ENCODE data around the gene POLA1.

The POLA1 gene

DNA sequence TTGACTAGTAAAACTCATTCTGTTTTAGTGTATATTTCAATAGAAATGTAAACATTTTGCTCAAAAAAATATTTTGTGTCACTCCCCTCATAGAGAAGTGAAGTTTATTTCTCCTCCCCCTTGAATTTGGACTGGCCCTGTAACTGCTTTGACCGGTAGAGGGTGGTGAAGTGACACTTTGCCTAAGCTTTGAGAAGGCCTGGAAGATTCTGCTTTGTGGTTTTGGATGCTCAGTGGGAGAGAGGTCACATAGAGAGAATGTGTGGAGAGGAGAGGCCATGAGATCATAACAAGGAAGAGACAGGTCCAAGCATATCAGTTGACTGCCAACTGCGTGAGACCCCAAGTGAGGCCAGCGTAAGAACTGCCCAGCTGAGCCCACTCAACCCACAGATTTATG, 341.2 kb downstream of the POLA1 start:
- DNase-seq: no peak

GRCh38 chrX:25039036-25039435, 345.3 kb downstream of the POLA1 start:
- no peak for DNase-seq

- DNase-seq: no peak
Observed at GRCh38 chrX:25043192-25043591, 349.5 kb downstream of the POLA1 start.
